IMR-90 (cell line): ENCODE measurements around the gene TEF. TPM values are rescaled to one million over a fixed set of nuclear protein-coding genes. Genes with fewer than 3 reads are reported as not detected.

Source experiments
- ATAC-seq: fragments of 200-7000 bp; cut with Tn5 transposase; 2 replicates; pipeline ENCODE4 v1.9.1; 2020; ENCODE audit warnings: low read depth, mild to moderate bottlenecking, moderate library complexity
- BruUV-seq: library from RNA; stranded (reverse); fragments of 400-500 nt; replicated peaks from 2 replicates; lab custom pipeline; 2021; lab: Mats Ljungman, UMichigan
- CTCF ChIA-PET: fragments of 300-600 bp; formaldehyde crosslinking; extraction: SDS; loops from one replicate; lab custom pipeline; 2021; ENCODE audit warnings: antibody characterized with exemption; lab: Yijun Ruan, JAX
- POLR2A ChIA-PET: fragments of 300-600 bp; sonication (Branson Sonifier 250); formaldehyde crosslinking; loops from one replicate; lab custom pipeline; 2022; ENCODE audit warnings: antibody characterized with exemption; ENCODE audit not compliant: unreplicated experiment; lab: Charles Lee
- DNase-seq: peaks from one replicate; pipeline ENCODE4 v3.0.0; 2013
- H2AFZ ChIP-seq: replicated peaks from 2 replicates; pipeline ENCODE3; 2013; ENCODE audit warnings: low read length, mild to moderate bottlenecking; ENCODE audit not compliant: poor library complexity
- H2AK5ac ChIP-seq: 2 replicates; pipeline ENCODE4 v1.6.1; 2013; ENCODE audit warnings: low read depth, low read length, inconsistent platforms
- H2AK9ac ChIP-seq: replicated peaks from 2 replicates; pipeline ENCODE3; 2013; ENCODE audit warnings: mild to moderate bottlenecking, low read depth, low read length, moderate library complexity; ENCODE audit not compliant: poor library complexity
- H2BK120ac ChIP-seq: 2 replicates; pipeline ENCODE4 v1.6.1; 2013; ENCODE audit warnings: low read depth, low read length, inconsistent platforms
- H2BK15ac ChIP-seq: 3 replicates; pipeline ENCODE4 v1.6.1; 2013; ENCODE audit warnings: low read depth, low read length, inconsistent platforms
- H2BK20ac ChIP-seq: 2 replicates; pipeline ENCODE4 v1.6.1; 2013; ENCODE audit warnings: low read depth, mild to moderate bottlenecking, inconsistent platforms, low read length, moderate library complexity
- H2BK5ac ChIP-seq: 2 replicates; pipeline ENCODE4 v1.6.1; 2013; ENCODE audit warnings: mild to moderate bottlenecking, low read depth, low read length, inconsistent platforms; ENCODE audit not compliant: poor library complexity, severe bottlenecking
- H3K14ac ChIP-seq: replicated peaks from 2 replicates; pipeline ENCODE4 v1.6.1; 2013; ENCODE audit warnings: low read depth, low read length, inconsistent platforms
- H3K18ac ChIP-seq: 2 replicates; pipeline ENCODE4 v1.6.1; 2013; ENCODE audit warnings: low read depth, low read length, control low read depth
- H3K23ac ChIP-seq: 2 replicates; pipeline ENCODE4 v1.6.1; 2013; ENCODE audit warnings: low read depth, low read length, inconsistent platforms
- H3K27ac ChIP-seq: 2 replicates; pipeline ENCODE4 v1.5.1; 2013; ENCODE audit warnings: mild to moderate bottlenecking, control low read depth, low read length; ENCODE audit not compliant: insufficient read depth
- H3K27me3 ChIP-seq: 2 replicates; pipeline ENCODE4 v1.6.1; 2013; ENCODE audit warnings: low read length; ENCODE audit not compliant: control insufficient read depth, insufficient read depth
- H3K36me3 ChIP-seq: 2 replicates; pipeline ENCODE4 v1.6.1; 2013; ENCODE audit warnings: low read length, mixed read lengths; ENCODE audit not compliant: control insufficient read depth, insufficient read depth
- H3K4ac ChIP-seq: 2 replicates; pipeline ENCODE4 v1.6.1; 2013; ENCODE audit warnings: low read depth, low read length, inconsistent platforms
- H3K4me1 ChIP-seq: 2 replicates; pipeline ENCODE4 v1.6.1; 2013; ENCODE audit warnings: low read length, mixed read lengths; ENCODE audit not compliant: control insufficient read depth, insufficient read depth
- H3K4me2 ChIP-seq: 2 replicates; pipeline ENCODE4 v1.6.1; 2013; ENCODE audit warnings: low read depth, mild to moderate bottlenecking, control low read depth, low read length, moderate library complexity
- H3K4me3 ChIP-seq: 2 replicates; pipeline ENCODE4 v1.5.1; 2013; ENCODE audit warnings: low read depth, mild to moderate bottlenecking, control low read depth, low read length, moderate library complexity; ENCODE audit not compliant: insufficient read depth
- H3K56ac ChIP-seq: 2 replicates; pipeline ENCODE4 v1.6.1; 2013; ENCODE audit warnings: low read length, inconsistent platforms; ENCODE audit not compliant: insufficient read depth; ENCODE audit errors: extremely low read depth
- H3K79me1 ChIP-seq, 2 experiments: 2 replicates each; pipeline ENCODE4 v1.6.1; 2013; ENCODE audit warnings: low read length in 2 of 2, inconsistent platforms in 1 of 2, low read depth in 1 of 2
- H3K9ac ChIP-seq: 2 replicates; pipeline ENCODE4 v1.6.1; 2013; ENCODE audit warnings: low read depth, low read length, control low read depth
- H3K9me1 ChIP-seq: 2 replicates; pipeline ENCODE4 v1.6.1; 2013; ENCODE audit warnings: low read length, inconsistent platforms; ENCODE audit not compliant: insufficient read depth
- H3K9me3 ChIP-seq: 2 replicates; pipeline ENCODE4 v1.6.1; 2013; ENCODE audit warnings: low read length; ENCODE audit not compliant: control insufficient read depth, insufficient read depth
- H4K20me1 ChIP-seq: 2 replicates; pipeline ENCODE4 v1.6.1; 2013; ENCODE audit warnings: low read length, inconsistent platforms; ENCODE audit not compliant: insufficient read depth
- H4K5ac ChIP-seq: 2 replicates; pipeline ENCODE4 v1.6.1; 2013; ENCODE audit warnings: mild to moderate bottlenecking, low read depth, low read length, control low read depth
- H4K8ac ChIP-seq, 2 experiments: 2 replicates each; pipeline ENCODE4 v1.6.1; 2013; ENCODE audit warnings: low read depth in 2 of 2, low read length in 2 of 2, control low read depth in 1 of 2, inconsistent platforms in 1 of 2
- H4K91ac ChIP-seq: 2 replicates; pipeline ENCODE4 v1.6.1; 2013; ENCODE audit warnings: low read depth, low read length, inconsistent platforms; ENCODE audit not compliant: insufficient read depth
- BHLHE40 ChIP-seq: fragments of 150-350 bp; IDR thresholded peaks from 2 replicates; pipeline ENCODE4 v1.6.1; 2016; ENCODE audit warnings: mild to moderate bottlenecking, low read depth, low read length
- CEBPB ChIP-seq: IDR thresholded peaks from 2 replicates; pipeline ENCODE4 v1.6.1; 2012; ENCODE audit warnings: low read depth, low read length, improper control_type of control experiment
- CHD1 ChIP-seq: IDR thresholded peaks from 2 replicates; pipeline ENCODE4 v1.6.1; 2012; ENCODE audit warnings: low read depth, low read length, improper control_type of control experiment
- FOS ChIP-seq: fragments of 150-350 bp; IDR thresholded peaks from 2 replicates; pipeline ENCODE4 v1.6.1; 2016; ENCODE audit warnings: low read depth, low read length
- MAFK ChIP-seq: IDR thresholded peaks from 2 replicates; pipeline ENCODE4 v1.6.1; 2012; ENCODE audit warnings: low read depth, low read length, improper control_type of control experiment
- MXI1 ChIP-seq: IDR thresholded peaks from 2 replicates; pipeline ENCODE4 v1.6.1; 2012; ENCODE audit warnings: low read depth, mild to moderate bottlenecking, low read length, moderate library complexity, borderline replicate concordance
- RAD21 ChIP-seq: IDR thresholded peaks from 2 replicates; pipeline ENCODE4 v1.6.1; 2012; ENCODE audit warnings: low read length, improper control_type of control experiment
- RCOR1 ChIP-seq: IDR thresholded peaks from 2 replicates; pipeline ENCODE4 v1.6.1; 2012; ENCODE audit warnings: mild to moderate bottlenecking, low read length, improper control_type of control experiment; ENCODE audit not compliant: insufficient replicate concordance
- RFX5 ChIP-seq: IDR thresholded peaks from 2 replicates; pipeline ENCODE4 v1.8.0; 2012; ENCODE audit warnings: low read depth, mild to moderate bottlenecking, low read length, moderate library complexity
- SMC3 ChIP-seq: fragments of 150-350 bp; IDR thresholded peaks from 2 replicates; pipeline ENCODE4 v1.6.1; 2016; ENCODE audit warnings: low read depth, mild to moderate bottlenecking, antibody characterized with exemption, low read length, moderate library complexity
- WGBS, 2 experiments: methylation state at CpG; one replicate each; pipeline versions ENCODE4 v1.1.5 to v1.1.7; 2013; ENCODE audit warnings: missing lambda C conversion rate in 2 of 2; ENCODE audit not compliant: insufficient read length in 1 of 2; ENCODE audit errors: extremely low coverage in 2 of 2; 5-methylcytosine and 5-hydroxymethylcytosine counted together
- dilution Hi-C: fragments of 300-500 bp; cut with HindIII; formaldehyde crosslinking; loops from one replicate; pipeline ENCODE4 v1.14.3; 2018; ENCODE audit warnings: low sequenced_read_pairs; ENCODE audit not compliant: unreplicated experiment
- in situ Hi-C: fragments of 300-500 bp; cut with MboI; formaldehyde crosslinking; loops from 3 replicates; pipeline ENCODE4 v1.14.3; 2019; ENCODE audit warnings: low sequenced_read_pairs, inconsistent platforms, mixed read lengths
- intact Hi-C: fragments of 100-400 bp; cut with micrococcal nuclease; formaldehyde crosslinking; loops from 2 replicates; pipeline ENCODE4 v1.10.0; 2022
- polyA plus RNA-seq, 3 experiments: library from polyadenylated mRNA; depleted of rRNA; stranded (reverse); fragments of >200 nt; gene quantifications; 2 replicates each; pipeline ENCODE4 v1.2.3, GENCODE V29; 2012; ENCODE audit warnings: low replicate concordance in 1 of 3
- total RNA-seq: library from RNA; depleted of rRNA; stranded (reverse); fragments of >200 nt; gene quantifications from 2 replicates; pipeline ENCODE4 v1.2.3, GENCODE V29; 2012
- TF ChIP-seq, protein P1 (sequence below): conservative IDR thresholded peaks from 2 replicates; pipeline ENCODE4 v1.5.1; 2012; ENCODE audit warnings: mild to moderate bottlenecking, low read depth, low read length, improper control_type of control experiment

The TEF gene
- total and polyA plus RNA-seq, 2 of the 4 experiments (the other 2 are of a cell fraction): 5.6 to 11.6 TPM

DNA sequence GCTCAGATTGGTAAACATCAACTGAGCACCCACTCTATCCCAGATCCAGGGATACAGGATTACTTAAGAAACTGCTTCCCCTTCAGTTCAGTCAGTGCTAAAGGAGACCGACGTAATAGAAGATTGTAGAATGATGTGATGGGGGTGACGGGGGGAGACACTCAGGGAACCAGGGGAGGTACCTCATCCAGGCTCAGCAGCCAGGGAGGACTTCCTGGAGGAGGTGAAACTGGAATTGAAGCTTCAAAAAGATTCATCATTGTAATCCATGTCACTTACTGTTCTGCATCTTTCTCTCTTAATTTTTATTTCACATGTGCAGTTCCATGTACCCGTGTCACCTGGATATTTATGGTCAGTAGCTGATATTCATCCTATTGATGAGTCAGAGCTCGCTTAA, 19.1 kb upstream of the TEF start:
- no peak for ATAC-seq
- H3K27ac ChIP-seq: no peak overlapping the region
- H4K91ac ChIP-seq: no peak overlapping the region
- no peak overlapping the region for H3K4me2 ChIP-seq
- intact Hi-C loops (no loop called here), in situ Hi-C loops (no loop called here), dilution Hi-C loops (no loop called here)
- no peak overlapping the region for H3K4me3 ChIP-seq
- no peak overlapping the region for H2BK5ac ChIP-seq
- ChIA-PET POLR2A (no interaction called here), CTCF (no interaction called here)
- no peak overlapping the region for H3K18ac ChIP-seq
- peaks cover 15% of the 10 kb centered on the region; the same call in 1 of the 2 replicates for H4K20me1 ChIP-seq
- H2BK20ac ChIP-seq: no peak overlapping the region
- peaks cover 4% of the 10 kb centered on the region for H3K9me1 ChIP-seq
- no peak overlapping the region for H3K4ac ChIP-seq
- no peak overlapping the region for H2AFZ ChIP-seq
- no peak overlapping the region for H3K14ac ChIP-seq
- no peak overlapping the region for H2BK120ac ChIP-seq
- no peak overlapping the region for H3K56ac ChIP-seq
- no peak overlapping the region for H2BK15ac ChIP-seq
- peaks cover 0 to 10% of the 10 kb centered on the region in 2 experiments; a peak in 1 of 4 replicates for H3K79me1 ChIP-seq
- no TSS peak for BruUV-seq
- H2AK9ac ChIP-seq: no peak overlapping the region
- H3K4me1 ChIP-seq: peaks cover 8% of the 10 kb centered on the region
- TF ChIP-seq RCOR1: no peak
- no peak for TF ChIP-seq RFX5
- no peak for TF ChIP-seq CHD1
- TF ChIP-seq RAD21: no peak
- no peak for TF ChIP-seq SMC3
- TF ChIP-seq MXI1: no peak
- TF ChIP-seq MAFK: no peak
- TF ChIP-seq, protein P1, sequence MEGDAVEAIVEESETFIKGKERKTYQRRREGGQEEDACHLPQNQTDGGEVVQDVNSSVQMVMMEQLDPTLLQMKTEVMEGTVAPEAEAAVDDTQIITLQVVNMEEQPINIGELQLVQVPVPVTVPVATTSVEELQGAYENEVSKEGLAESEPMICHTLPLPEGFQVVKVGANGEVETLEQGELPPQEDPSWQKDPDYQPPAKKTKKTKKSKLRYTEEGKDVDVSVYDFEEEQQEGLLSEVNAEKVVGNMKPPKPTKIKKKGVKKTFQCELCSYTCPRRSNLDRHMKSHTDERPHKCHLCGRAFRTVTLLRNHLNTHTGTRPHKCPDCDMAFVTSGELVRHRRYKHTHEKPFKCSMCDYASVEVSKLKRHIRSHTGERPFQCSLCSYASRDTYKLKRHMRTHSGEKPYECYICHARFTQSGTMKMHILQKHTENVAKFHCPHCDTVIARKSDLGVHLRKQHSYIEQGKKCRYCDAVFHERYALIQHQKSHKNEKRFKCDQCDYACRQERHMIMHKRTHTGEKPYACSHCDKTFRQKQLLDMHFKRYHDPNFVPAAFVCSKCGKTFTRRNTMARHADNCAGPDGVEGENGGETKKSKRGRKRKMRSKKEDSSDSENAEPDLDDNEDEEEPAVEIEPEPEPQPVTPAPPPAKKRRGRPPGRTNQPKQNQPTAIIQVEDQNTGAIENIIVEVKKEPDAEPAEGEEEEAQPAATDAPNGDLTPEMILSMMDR: no peak
- TF ChIP-seq CEBPB: no peak
- TF ChIP-seq BHLHE40: no peak
- TF ChIP-seq FOS: no peak
- H4K5ac ChIP-seq: no peak overlapping the region
- WGBS, 2 experiments: no CpG with 5 or more reads among the region's 5 CpGs
- DNase-seq: no peak
- no peak overlapping the region for H3K9ac ChIP-seq
- peaks cover 29% of the 10 kb centered on the region for H3K36me3 ChIP-seq
- no peak overlapping the region for H2AK5ac ChIP-seq
- H3K9me3 ChIP-seq: peaks cover 2% of the 10 kb centered on the region; the same call in 1 of the 2 replicates
- no peak overlapping the region for H4K8ac ChIP-seq
- no peaks in the 10 kb centered on the region for H3K27me3 ChIP-seq
- no peak overlapping the region for H3K23ac ChIP-seq
